CD14-positive monocyte (primary cell): ENCODE results near the gene SPI1. TPM values are rescaled to one million over a fixed set of nuclear protein-coding genes. Genes with fewer than 3 reads are reported as not detected.

Experiments
- DNase-seq, 3 donors: peaks; one replicate each; pipeline ENCODE4 v3.0.0-alpha.2; 2011 to 2022
- H2AFZ ChIP-seq: 2 replicates; pipeline ENCODE4 v1.6.0; 2012; ENCODE audit warnings: mild to moderate bottlenecking, low read depth, low read length, inconsistent platforms; ENCODE audit not compliant: insufficient read depth, poor library complexity, severe bottlenecking
- H3K27ac ChIP-seq, 2 donors: 1 replicate in 1 of 2; 2 replicates in 1 of 2; pipeline ENCODE4 v1.5.1; 2012 to 2013; ENCODE audit warnings: low read length in 2 of 2, control low read depth in 1 of 2, inconsistent platforms in 1 of 2, low read depth in 1 of 2, mild to moderate bottlenecking in 1 of 2
- H3K27me3 ChIP-seq, 2 donors: one replicate each; pipeline versions ENCODE4 v1.6.0 to v1.6.1; 2011 to 2013; ENCODE audit warnings: low read length in 2 of 2; ENCODE audit not compliant: control insufficient read depth in 2 of 2, insufficient read depth in 2 of 2
- H3K36me3 ChIP-seq, 2 donors: replicated peaks in 1 of 2; 1 replicate in 1 of 2; 2 replicates in 1 of 2; pipeline versions ENCODE4 v1.5.1 to v1.6.1; 2012 to 2013; ENCODE audit warnings: low read length in 2 of 2, control low read depth in 1 of 2, inconsistent platforms in 1 of 2, mild to moderate bottlenecking in 1 of 2; ENCODE audit not compliant: insufficient read depth in 2 of 2, control insufficient read depth in 1 of 2
- H3K4me1 ChIP-seq, 2 donors: 1 replicate in 1 of 2; 2 replicates in 1 of 2; pipeline versions ENCODE4 v1.5.1 to v1.6.1; 2012 to 2013; ENCODE audit warnings: low read length in 2 of 2, control low read depth in 1 of 2, inconsistent platforms in 1 of 2, mild to moderate bottlenecking in 1 of 2, moderate library complexity in 1 of 2; ENCODE audit not compliant: insufficient read depth in 2 of 2, control insufficient read depth in 1 of 2
- H3K4me2 ChIP-seq: replicated peaks from 2 replicates; pipeline ENCODE3; 2012; ENCODE audit warnings: low read length, moderate library complexity, mild to moderate bottlenecking; ENCODE audit not compliant: poor library complexity, severe bottlenecking; ENCODE audit errors: extremely low read depth
- H3K4me3 ChIP-seq, 3 experiments: fragments of 200-600 bp in 1 of 3; sonication (generic) in 1 of 3; replicated peaks in 1 of 3; 1 replicate in 2 of 3; 2 replicates in 1 of 3; pipeline ENCODE4 v1.5.1; 2011 to 2013; ENCODE audit warnings: low read length in 3 of 3, mild to moderate bottlenecking in 3 of 3, control low read depth in 2 of 3, low read depth in 2 of 3, inconsistent platforms in 1 of 3, moderate library complexity in 1 of 3
- H3K79me2 ChIP-seq: 2 replicates; pipeline ENCODE4 v1.6.0; 2012; ENCODE audit warnings: mild to moderate bottlenecking, control low read depth, inconsistent platforms, low read length, moderate library complexity; ENCODE audit not compliant: insufficient read depth
- H3K9ac ChIP-seq: 2 replicates; pipeline ENCODE4 v1.6.0; 2017; ENCODE audit warnings: low read length, mild to moderate bottlenecking; ENCODE audit not compliant: insufficient read depth, poor library complexity, severe bottlenecking
- H3K9me3 ChIP-seq, 2 donors: replicated peaks in 1 of 2; 1 replicate in 1 of 2; 2 replicates in 1 of 2; pipeline versions ENCODE4 v1.5.1 to v1.6.1; 2012 to 2013; ENCODE audit warnings: low read length in 2 of 2, control low read depth in 1 of 2; ENCODE audit not compliant: control insufficient read depth in 1 of 2, insufficient read depth in 1 of 2
- H4K20me1 ChIP-seq: 2 replicates; pipeline ENCODE4 v1.6.0; 2012; ENCODE audit warnings: mild to moderate bottlenecking, low read length, control low read depth, moderate library complexity; ENCODE audit not compliant: insufficient read depth
- H3K27ac Mint-ChIP-seq, 7 donors: one replicate each; pipeline ENCODE4 v1.8.0; 2020; ENCODE audit warnings: mild to moderate bottlenecking in 7 of 7, mixed read lengths in 7 of 7, moderate library complexity in 6 of 7, inconsistent platforms in 2 of 7
- H3K27me3 Mint-ChIP-seq, 3 donors: one replicate each; pipeline ENCODE4 v1.8.0; 2021 to 2022; ENCODE audit warnings: low read depth in 3 of 3, mild to moderate bottlenecking in 3 of 3, mixed read lengths in 3 of 3, moderate library complexity in 3 of 3, inconsistent platforms in 1 of 3
- H3K36me3 Mint-ChIP-seq, 2 donors: one replicate each; pipeline ENCODE4 v1.8.0; 2020; ENCODE audit warnings: mixed read lengths in 2 of 2, inconsistent platforms in 1 of 2, mild to moderate bottlenecking in 1 of 2
- H3K4me1 Mint-ChIP-seq: one replicate; pipeline ENCODE4 v1.8.0; 2020; ENCODE audit warnings: mild to moderate bottlenecking, mixed read lengths
- H3K4me3 Mint-ChIP-seq, 2 donors: one replicate each; pipeline ENCODE4 v1.8.0; 2020; ENCODE audit warnings: mild to moderate bottlenecking in 2 of 2, mixed read lengths in 2 of 2, moderate library complexity in 1 of 2
- H3K9me3 Mint-ChIP-seq, 7 donors: one replicate each; pipeline ENCODE4 v1.8.0; 2020 to 2022; ENCODE audit warnings: mixed read lengths in 7 of 7, mild to moderate bottlenecking in 6 of 7, moderate library complexity in 6 of 7, inconsistent platforms in 2 of 7
- WGBS: methylation state at CpG from one replicate; pipeline ENCODE4 v1.1.5; 2013; ENCODE audit warnings: missing lambda C conversion rate; ENCODE audit not compliant: insufficient coverage; 5-methylcytosine and 5-hydroxymethylcytosine counted together
- intact Hi-C, 2 donors: fragments of 100-400 bp; cut with micrococcal nuclease; formaldehyde crosslinking; loops; one replicate each; pipeline versions ENCODE4 v1.15.0 to v1.15.1; 2023
- polyA plus RNA-seq, 3 donors: library from polyadenylated mRNA; depleted of rRNA in 1 of 3; unstranded in 2 of 3; stranded (reverse) in 1 of 3; fragments of 300-500 nt in 2 of 3; fragments of >200 nt in 1 of 3; fragmentation: Illumina TruSeq in 2 of 3; gene quantifications; 1 replicate in 2 of 3; 2 replicates in 1 of 3; pipeline ENCODE4 v1.2.3, GENCODE V29; 2012 to 2021
- TF ChIP-seq, protein P1 (sequence below): fragments of 200-600 bp; IDR thresholded peaks from one replicate; pipeline ENCODE4 v1.8.0; 2022; ENCODE audit warnings: antibody characterized with exemption, mild to moderate bottlenecking

The SPI1 gene
- polyA plus RNA-seq, 3 donors, result 156 to 914 (median 223) TPM

GRCh38 chr11:47350315-47350714 is 28.0 kb downstream of the SPI1 start:
- Mint-ChIP-seq H3K36me3 (peaks cover 20 to 41% of the 10 kb centered on the region in 2 donors), H3K27me3 (peaks cover 0 to 7% (median 1%) of the 10 kb centered on the region in 3 donors), H3K4me1 (peaks cover 3% of the 10 kb centered on the region), H3K9me3 (peaks cover 0 to 2% (median 0%) of the 10 kb centered on the region in 7 donors), H3K4me3 (no peak overlapping the region), H3K27ac (peak overlapping the region in 2 of 7 donors; percentile 51 to 63)
- H3K9me3 ChIP-seq, result no peaks in the 10 kb centered on the region
- no peaks in the 10 kb centered on the region for H3K79me2 ChIP-seq
- H4K20me1 ChIP-seq, result peaks cover 66% of the 10 kb centered on the region
- H3K27ac ChIP-seq, result no peak overlapping the region
- WGBS, result 87% methylated on average over 7 of the region's 9 CpGs
- TF ChIP-seq, protein P1, sequence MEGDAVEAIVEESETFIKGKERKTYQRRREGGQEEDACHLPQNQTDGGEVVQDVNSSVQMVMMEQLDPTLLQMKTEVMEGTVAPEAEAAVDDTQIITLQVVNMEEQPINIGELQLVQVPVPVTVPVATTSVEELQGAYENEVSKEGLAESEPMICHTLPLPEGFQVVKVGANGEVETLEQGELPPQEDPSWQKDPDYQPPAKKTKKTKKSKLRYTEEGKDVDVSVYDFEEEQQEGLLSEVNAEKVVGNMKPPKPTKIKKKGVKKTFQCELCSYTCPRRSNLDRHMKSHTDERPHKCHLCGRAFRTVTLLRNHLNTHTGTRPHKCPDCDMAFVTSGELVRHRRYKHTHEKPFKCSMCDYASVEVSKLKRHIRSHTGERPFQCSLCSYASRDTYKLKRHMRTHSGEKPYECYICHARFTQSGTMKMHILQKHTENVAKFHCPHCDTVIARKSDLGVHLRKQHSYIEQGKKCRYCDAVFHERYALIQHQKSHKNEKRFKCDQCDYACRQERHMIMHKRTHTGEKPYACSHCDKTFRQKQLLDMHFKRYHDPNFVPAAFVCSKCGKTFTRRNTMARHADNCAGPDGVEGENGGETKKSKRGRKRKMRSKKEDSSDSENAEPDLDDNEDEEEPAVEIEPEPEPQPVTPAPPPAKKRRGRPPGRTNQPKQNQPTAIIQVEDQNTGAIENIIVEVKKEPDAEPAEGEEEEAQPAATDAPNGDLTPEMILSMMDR, result no peak
- no peak overlapping the region for H3K4me3 ChIP-seq
- H2AFZ ChIP-seq, result no peak overlapping the region
- no peak for DNase-seq
- H3K36me3 ChIP-seq, result peaks cover 18 to 48% of the 10 kb centered on the region in 2 donors
- no peaks in the 10 kb centered on the region for H3K4me1 ChIP-seq
- intact Hi-C loops, result no loop called here
- no peak overlapping the region for H3K4me2 ChIP-seq
- no peaks in the 10 kb centered on the region for H3K27me3 ChIP-seq
- no peak overlapping the region for H3K9ac ChIP-seq

GRCh38 chr11:47349521-47350095 is 28.7 kb downstream of the SPI1 start:
- H3K27me3 ChIP-seq, result no peaks in the 10 kb centered on the region

More at GRCh38 chr11:47349521-47350095, 28.7 kb downstream of the SPI1 start:
- H3K4me1 Mint-ChIP-seq, result peaks cover 3% of the 10 kb centered on the region
- H3K79me2 ChIP-seq, result no peaks in the 10 kb centered on the region
- peak overlapping the region in 2 of 7 donors; percentile 46 to 60 for H3K27ac Mint-ChIP-seq
- H4K20me1 ChIP-seq, result peaks cover 59% of the 10 kb centered on the region
- peaks cover 0 to 2% (median 0%) of the 10 kb centered on the region in 7 donors for H3K9me3 Mint-ChIP-seq
- no peak overlapping the region for H3K4me3 ChIP-seq
- H3K27ac ChIP-seq, result no peak overlapping the region
- H3K4me2 ChIP-seq, result no peak overlapping the region
- H3K27me3 Mint-ChIP-seq, result peaks cover 0 to 7% (median 1%) of the 10 kb centered on the region in 3 donors
- TF ChIP-seq, protein P1, result no peak
- H3K4me3 Mint-ChIP-seq, result no peak overlapping the region
- intact Hi-C loops, result no loop called here
- no peaks in the 10 kb centered on the region for H3K9me3 ChIP-seq
- no peak overlapping the region for H3K9ac ChIP-seq
- H3K4me1 ChIP-seq, result no peaks in the 10 kb centered on the region
- H2AFZ ChIP-seq, result no peak overlapping the region
- H3K36me3 Mint-ChIP-seq, result peaks cover 19 to 42% of the 10 kb centered on the region in 2 donors
- DNase-seq, result no peak
- peaks cover 15 to 41% of the 10 kb centered on the region in 2 donors for H3K36me3 ChIP-seq
- WGBS, result 95% methylated on average over 18 of the region's 23 CpGs
